ENCODE data around the gene POGLUT2.
A peak's percentile ranks its signal among the peaks of the same experiment; 100 is the strongest.
"Not testable (repeated sequence)": the region's sequence is repeated elsewhere in the genome, so short reads cannot be mapped to it uniquely, and the experiment has no call there.

Gene POGLUT2

GRCh38 chr13:102800145-102801041, 1.6 kb upstream of the POGLUT2 start:
- peak in 1 of 2 experiments; percentile 7 for DNase-seq

- no peak for DNase-seq
Measured at GRCh38 chr13:102799426-102800144, 809 bp upstream of the POGLUT2 start.

GRCh38 chr13:102793611-102794355, 5.0 kb downstream of the POGLUT2 start:
- no peak for DNase-seq

GRCh38 chr13:102792396-102792795, 6.4 kb downstream of the POGLUT2 start:
- no peak for DNase-seq

GRCh38 chr13:102788683-102789082, 10.1 kb downstream of the POGLUT2 start:
- DNase-seq, result no peak

GRCh38 chr13:102784483-102784882, 14.3 kb downstream of the POGLUT2 start:
- no peak for DNase-seq

- no peak for DNase-seq
Measured at GRCh38 chr13:102781591-102781990, 17.2 kb downstream of the POGLUT2 start.

GRCh38 chr13:102780656-102781055, 18.1 kb downstream of the POGLUT2 start:
- DNase-seq, result not testable (repeated sequence)

GRCh38 chr13:102779436-102780159, 19.2 kb downstream of the POGLUT2 start:
- DNase-seq, result no peak

- no peak for DNase-seq
Measured at GRCh38 chr13:102777736-102778135, 21.0 kb downstream of the POGLUT2 start.

- DNase-seq, result no peak
Measured at GRCh38 chr13:102776271-102776670, 22.5 kb downstream of the POGLUT2 start.

GRCh38 chr13:102774591-102775520, 23.9 kb downstream of the POGLUT2 start:
- DNase-seq, result no peak

GRCh38 chr13:102774214-102774568, 24.6 kb downstream of the POGLUT2 start:
- no peak for DNase-seq

GRCh38 chr13:102773441-102774213, 25.1 kb downstream of the POGLUT2 start, which contains the start of gene TEX30:
Gene TEX30 (minus strand): TSS chr13:102773786. CDS start chr13:102770026, 3,760 bp downstream.
- DNase-seq, result peak; percentile 2 to 28

- DNase-seq, result no peak
Measured at GRCh38 chr13:102772042-102772425, 26.7 kb downstream of the POGLUT2 start.

GRCh38 chr13:102771298-102772041, 27.3 kb downstream of the POGLUT2 start:
- no peak for DNase-seq

GRCh38 chr13:102770435-102770834, 28.3 kb downstream of the POGLUT2 start:
- DNase-seq, result no peak

- DNase-seq, result no peak
Measured at GRCh38 chr13:102769679-102770078, 29.1 kb downstream of the POGLUT2 start.

GRCh38 chr13:102768909-102769308, 29.9 kb downstream of the POGLUT2 start:
- no peak for DNase-seq

- DNase-seq, result no peak
Measured at GRCh38 chr13:102763741-102764140, 35.0 kb downstream of the POGLUT2 start.

Measured in cerebellar nuclear complex (tissue), 1 donor.